Esophagus squamous epithelium (tissue), 5 donors: Measurements from ENCODE around the gene WNT7B. TPM values are rescaled to one million over a fixed set of nuclear protein-coding genes. Genes with fewer than 3 reads are reported as not detected.

Source experiments
- DNase-seq: peaks from one replicate; lab custom pipeline; 2025; lab: John Stamatoyannopoulos, UW
- H3K27ac ChIP-seq, 4 donors: fragments of 200-600 bp; sonication (generic); one replicate each; pipeline ENCODE4 v1.5.1; 2016 to 2019; ENCODE audit warnings: mild to moderate bottlenecking in 1 of 4
- H3K27me3 ChIP-seq, 4 donors: fragments of 200-600 bp; sonication (generic); 1 replicate in 3 of 4; 2 replicates in 1 of 4; pipeline versions ENCODE4 v1.5.1 to v1.6.0; 2017 to 2021; ENCODE audit warnings: antibody characterized with exemption in 1 of 4
- H3K36me3 ChIP-seq, 3 donors: fragments of 200-600 bp; sonication (generic); one replicate each; pipeline ENCODE4 v1.5.1; 2016 to 2019
- H3K4me1 ChIP-seq, 3 donors: fragments of 200-600 bp; sonication (generic); one replicate each; pipeline ENCODE4 v1.5.1; 2017 to 2019
- H3K4me3 ChIP-seq, 4 donors: fragments of 200-600 bp; sonication (generic); 1 replicate in 3 of 4; 2 replicates in 1 of 4; pipeline ENCODE4 v1.5.1; 2016 to 2019; ENCODE audit warnings: mild to moderate bottlenecking in 2 of 4, moderate library complexity in 1 of 4
- H3K9me3 ChIP-seq, 3 donors: fragments of 200-600 bp; sonication (generic); one replicate each; pipeline ENCODE4 v1.5.1; 2016 to 2019
- POLR2A ChIP-seq, 4 donors: fragments of 450-650 bp; IDR thresholded peaks; one replicate each; pipeline ENCODE4 v1.6.1; 2017; ENCODE audit warnings: antibody characterized with exemption in 4 of 4, mild to moderate bottlenecking in 4 of 4, moderate library complexity in 3 of 4
- WGBS, 2 donors: methylation state at CpG; one replicate each; pipeline ENCODE4 v1.1.5; 2018; 5-methylcytosine and 5-hydroxymethylcytosine counted together
- intact Hi-C: fragments of 100-400 bp; cut with DNase I; formaldehyde crosslinking; loops from one replicate; pipeline ENCODE4 v1.15.0; 2022
- total RNA-seq, 4 donors: library from RNA; depleted of rRNA; stranded (reverse); fragments of >200 nt; gene quantifications; one replicate each; pipeline ENCODE4 v1.1.0, GENCODE V29; 2016
- TF ChIP-seq, protein P1 (sequence below), 6 experiments: fragments of 450-650 bp in 4 of 6; fragments of 200-600 bp in 2 of 6; sonication (generic) in 2 of 6; IDR thresholded peaks; one replicate each; pipeline ENCODE4 v1.5.1; 2016 to 2019; ENCODE audit warnings: antibody characterized with exemption in 6 of 6, mild to moderate bottlenecking in 4 of 6, moderate library complexity in 4 of 6
- donor health status: DM: yes; HTN: yes; CAD: no.

Gene WNT7B
- total RNA-seq, 4 donors from 2014 or later, result 10.6 to 27.0 (median 16.1) TPM

DNA sequence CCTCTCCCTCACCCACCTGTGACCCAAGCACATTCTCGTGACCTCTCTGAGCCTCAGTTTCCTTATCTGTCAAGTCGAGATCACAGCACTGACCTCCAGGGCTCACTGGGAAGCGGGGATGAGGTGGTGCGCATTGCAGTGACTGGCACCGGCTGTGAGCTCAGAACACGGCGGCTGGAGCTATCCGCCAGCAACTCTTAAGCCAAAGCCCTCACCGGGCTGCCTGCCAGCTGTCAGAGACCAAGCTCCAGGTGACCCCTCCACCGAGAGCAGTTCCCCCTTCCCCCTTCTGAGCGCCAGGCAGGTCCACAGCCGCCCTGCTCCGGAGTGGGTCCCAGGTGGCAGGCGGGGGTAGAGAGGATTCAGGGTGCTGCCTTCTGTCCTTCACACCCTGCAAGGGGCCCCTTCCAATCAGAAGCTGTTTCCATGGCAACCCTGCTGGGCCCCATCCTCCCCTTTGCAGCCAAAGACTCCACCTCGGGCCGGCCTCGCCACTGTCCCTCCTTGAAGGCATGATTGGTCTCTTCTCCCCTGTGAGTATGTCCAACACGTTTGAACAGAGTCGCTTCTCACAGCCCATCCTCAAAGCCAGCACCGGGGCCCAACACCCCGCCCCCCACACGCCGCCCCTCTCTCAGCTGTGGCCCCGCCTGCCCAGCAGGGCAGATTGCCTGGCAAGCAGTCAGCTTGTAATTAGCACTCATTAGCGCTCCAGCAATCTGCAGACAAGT, 98.7 kb downstream of the WNT7B start:
- intact Hi-C loops, result no loop called here
- Histone ChIP-seq H3K36me3 (no peaks in the 10 kb centered on the region), H3K27me3 (peaks cover 0 to 73% (median 0%) of the 10 kb centered on the region in 4 donors), H3K4me3 (no peak overlapping the region), H3K9me3 (peaks cover 0 to 2% (median 0%) of the 10 kb centered on the region in 3 donors), H3K4me1 (peaks cover 14 to 37% (median 17%) of the 10 kb centered on the region in 3 donors), H3K27ac (no peak overlapping the region)
- TF ChIP-seq POLR2A (IDR thresholded peaks at IDR 0.05), result no peak
- TF ChIP-seq, protein P1, sequence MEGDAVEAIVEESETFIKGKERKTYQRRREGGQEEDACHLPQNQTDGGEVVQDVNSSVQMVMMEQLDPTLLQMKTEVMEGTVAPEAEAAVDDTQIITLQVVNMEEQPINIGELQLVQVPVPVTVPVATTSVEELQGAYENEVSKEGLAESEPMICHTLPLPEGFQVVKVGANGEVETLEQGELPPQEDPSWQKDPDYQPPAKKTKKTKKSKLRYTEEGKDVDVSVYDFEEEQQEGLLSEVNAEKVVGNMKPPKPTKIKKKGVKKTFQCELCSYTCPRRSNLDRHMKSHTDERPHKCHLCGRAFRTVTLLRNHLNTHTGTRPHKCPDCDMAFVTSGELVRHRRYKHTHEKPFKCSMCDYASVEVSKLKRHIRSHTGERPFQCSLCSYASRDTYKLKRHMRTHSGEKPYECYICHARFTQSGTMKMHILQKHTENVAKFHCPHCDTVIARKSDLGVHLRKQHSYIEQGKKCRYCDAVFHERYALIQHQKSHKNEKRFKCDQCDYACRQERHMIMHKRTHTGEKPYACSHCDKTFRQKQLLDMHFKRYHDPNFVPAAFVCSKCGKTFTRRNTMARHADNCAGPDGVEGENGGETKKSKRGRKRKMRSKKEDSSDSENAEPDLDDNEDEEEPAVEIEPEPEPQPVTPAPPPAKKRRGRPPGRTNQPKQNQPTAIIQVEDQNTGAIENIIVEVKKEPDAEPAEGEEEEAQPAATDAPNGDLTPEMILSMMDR (IDR thresholded peaks at IDR 0.05), result no peak
- 40 to 57% methylated on average over 1 to 14 of the region's 25 CpGs for WGBS, 2 donors
- no peak for DNase-seq

DNA sequence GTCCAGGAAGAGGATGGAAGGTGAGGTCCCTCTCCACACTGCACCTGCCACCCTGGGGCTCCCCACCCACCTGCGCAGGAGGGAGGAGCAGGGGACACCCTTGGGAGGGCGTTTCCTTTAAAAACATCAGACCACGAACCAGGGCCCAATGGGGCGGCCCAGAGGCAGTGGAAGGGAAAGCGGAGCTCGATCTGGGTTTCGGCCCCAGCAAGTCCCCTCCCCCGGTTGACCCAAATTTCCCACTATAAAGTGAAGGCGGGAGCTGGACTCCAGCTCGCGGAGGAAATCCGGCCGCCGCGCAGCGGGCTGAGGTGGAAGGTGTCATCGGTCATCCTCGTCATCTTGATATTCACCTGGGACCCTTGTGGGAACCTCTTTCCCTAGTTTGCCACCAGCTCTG, 99.3 kb downstream of the WNT7B start:
- no peak overlapping the region for H3K27ac ChIP-seq
- no peak for DNase-seq
- H3K27me3 ChIP-seq, result peaks cover 0 to 68% (median 0%) of the 10 kb centered on the region in 4 donors
- WGBS, 2 donors, result 0 to 82% methylated on average over 1 to 14 of the region's 18 CpGs
- H3K36me3 ChIP-seq, result no peaks in the 10 kb centered on the region
- H3K4me1 ChIP-seq, result peaks cover 11 to 31% (median 14%) of the 10 kb centered on the region in 3 donors
- TF ChIP-seq POLR2A (IDR thresholded peaks at IDR 0.05), result no peak
- TF ChIP-seq, protein P1 (IDR thresholded peaks at IDR 0.05), result no peak
- intact Hi-C loops, result no loop called here
- H3K9me3 ChIP-seq, result peaks cover 0 to 8% (median 0%) of the 10 kb centered on the region in 3 donors
- no peak overlapping the region for H3K4me3 ChIP-seq

DNA sequence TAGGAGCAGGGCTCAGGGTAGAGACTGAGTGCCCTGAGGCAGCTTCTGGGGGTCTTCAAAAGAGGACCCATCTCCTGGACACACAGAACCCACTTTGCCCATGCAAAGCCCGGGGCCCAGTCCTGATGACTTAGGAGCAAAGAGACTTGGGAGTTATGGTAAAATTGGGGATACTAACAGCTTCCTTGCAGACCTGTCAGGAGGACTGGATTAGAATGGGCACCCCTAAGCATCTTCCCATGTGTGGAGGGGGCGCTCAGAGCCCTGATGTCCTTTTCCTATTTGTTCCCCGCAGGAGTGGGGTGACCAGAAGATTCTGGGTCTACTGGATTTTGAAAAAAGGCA, 100.0 kb downstream of the WNT7B start:
- no peak for TF ChIP-seq POLR2A (IDR thresholded peaks at IDR 0.05)
- TF ChIP-seq, protein P1 (IDR thresholded peaks at IDR 0.05), result no peak
- 70% methylated on average over 2 of the region's 3 CpGs; no CpG with 5 or more reads in 1 of the 2 donors for WGBS, 2 donors

DNA sequence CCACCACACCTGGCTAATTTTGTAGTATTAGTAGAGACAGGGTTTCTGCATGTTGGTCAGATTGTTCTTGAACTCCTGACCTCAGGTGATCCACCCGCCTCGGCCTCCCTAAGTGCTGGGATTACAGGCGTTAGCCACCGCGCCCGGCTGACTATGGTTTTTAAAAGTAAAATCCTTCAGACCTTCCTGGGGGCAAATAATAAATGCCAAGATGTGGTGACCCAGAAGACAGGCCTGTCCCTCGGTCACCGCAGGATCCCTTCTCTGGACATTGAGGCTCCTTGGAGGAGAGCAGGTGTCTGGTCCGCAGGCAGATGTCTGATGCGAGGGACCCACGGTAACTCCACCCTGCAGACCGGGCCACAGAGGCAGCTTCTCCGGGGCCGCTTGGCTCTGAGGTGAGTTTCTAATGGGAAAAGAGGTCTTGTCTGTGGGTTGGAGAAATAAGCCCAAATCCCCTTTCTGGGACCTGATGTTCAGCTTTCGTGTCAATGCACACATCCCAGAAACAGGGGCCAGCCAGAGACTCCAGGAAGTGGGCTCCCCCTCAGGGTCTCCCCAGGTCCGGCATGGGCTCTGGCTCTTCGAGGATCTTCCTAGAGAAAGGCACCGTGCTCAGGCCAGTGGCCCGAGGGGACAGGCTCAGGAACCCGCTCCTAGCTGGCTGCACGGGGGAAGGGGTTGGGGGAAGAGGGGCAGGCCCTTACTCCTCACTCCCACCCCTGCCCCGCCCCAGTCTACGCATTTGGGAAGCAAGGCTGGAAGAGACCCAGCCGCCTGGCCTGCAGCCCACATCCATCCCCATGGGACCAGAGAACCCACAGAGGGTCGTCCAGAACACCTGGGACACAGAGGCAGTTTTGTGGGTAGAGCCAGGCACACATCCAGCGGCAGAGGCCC, 100.6 kb downstream of the WNT7B start:
- H3K4me3 ChIP-seq, result no peak overlapping the region
- no peak overlapping the region for H3K27ac ChIP-seq
- whole genome bisulfite sequencing, 2 donors, result 81 to 91% methylated on average over 6 to 7 of the region's 26 CpGs
- TF ChIP-seq, protein P1 (IDR thresholded peaks at IDR 0.05), result no peak
- no peak for TF ChIP-seq POLR2A (IDR thresholded peaks at IDR 0.05)
- H3K36me3 ChIP-seq, result no peaks in the 10 kb centered on the region
- peaks cover 7 to 19% (median 8%) of the 10 kb centered on the region in 3 donors for H3K4me1 ChIP-seq
- intact Hi-C loops, result no loop called here
- DNase-seq, result no peak
- peaks cover 0 to 12% (median 0%) of the 10 kb centered on the region in 3 donors for H3K9me3 ChIP-seq
- peaks cover 0 to 55% (median 0%) of the 10 kb centered on the region in 4 donors for H3K27me3 ChIP-seq

More for the DNA sequence above, 100.0 kb downstream of the WNT7B start:
- no peak for DNase-seq
- Histone ChIP-seq H3K36me3 (no peaks in the 10 kb centered on the region), H3K9me3 (peaks cover 0 to 12% (median 0%) of the 10 kb centered on the region in 3 donors), H3K27me3 (peaks cover 0 to 61% (median 0%) of the 10 kb centered on the region in 4 donors), H3K4me1 (peaks cover 8 to 25% (median 8%) of the 10 kb centered on the region in 3 donors), H3K4me3 (no peak overlapping the region), H3K27ac (no peak overlapping the region)
- intact Hi-C loops, result no loop called here
